Hematopoietic multipotent progenitor cell treated with erythropoietin and hydrocortisone succinate and interleukin-3 and kit ligand, for 6 days (in vitro differentiated cells): ENCODE data around the gene CBLB.

Experiments used
- DNase-seq: peaks from one replicate; pipeline ENCODE4 v3.0.0-alpha.2; 2015

The CBLB gene

GRCh38 chr3:105869861-105870755, 1.3 kb upstream of the CBLB start:
- peak; percentile 64 for DNase-seq

- DNase-seq: no peak
Observed at GRCh38 chr3:105869531-105869833, 670 bp upstream of the CBLB start.

GRCh38 chr3:105868431-105868741, 426 bp downstream of the CBLB start:
- DNase-seq: peak; percentile 43

- DNase-seq: peak; percentile 34
Observed at GRCh38 chr3:105867712-105868430, 941 bp downstream of the CBLB start.

GRCh38 chr3:105866656-105867653, 1.9 kb downstream of the CBLB start:
- peak; percentile 58 for DNase-seq

- no peak for DNase-seq
Observed at GRCh38 chr3:105865867-105866350, 2.9 kb downstream of the CBLB start.

- no peak for DNase-seq
Observed at GRCh38 chr3:105865016-105865623, 3.7 kb downstream of the CBLB start.

- DNase-seq: no peak
Observed at GRCh38 chr3:105864212-105864611, 4.6 kb downstream of the CBLB start.

GRCh38 chr3:105863608-105864007, 5.2 kb downstream of the CBLB start:
- DNase-seq: no peak

- peak; percentile 37 for DNase-seq
Observed at GRCh38 chr3:105862217-105862616, 6.6 kb downstream of the CBLB start.

- no peak for DNase-seq
Observed at GRCh38 chr3:105860641-105861040, 8.2 kb downstream of the CBLB start.

GRCh38 chr3:105858017-105858416, 10.8 kb downstream of the CBLB start:
- no peak for DNase-seq

- DNase-seq: no peak
Observed at GRCh38 chr3:105857601-105858000, 11.2 kb downstream of the CBLB start.

GRCh38 chr3:105856605-105857004, 12.2 kb downstream of the CBLB start:
- no peak for DNase-seq

- DNase-seq: no peak
Observed at GRCh38 chr3:105853801-105854432, 14.9 kb downstream of the CBLB start.

- no peak for DNase-seq
Observed at GRCh38 chr3:105851582-105851981, 17.2 kb downstream of the CBLB start.

- no peak for DNase-seq
Observed at GRCh38 chr3:105851176-105851575, 17.6 kb downstream of the CBLB start.

GRCh38 chr3:105850593-105850992, 18.2 kb downstream of the CBLB start:
- DNase-seq: no peak

GRCh38 chr3:105848821-105849220, 20.0 kb downstream of the CBLB start:
- DNase-seq: no peak

- no peak for DNase-seq
Observed at GRCh38 chr3:105847865-105848264, 20.9 kb downstream of the CBLB start.

GRCh38 chr3:105847452-105847851, 21.4 kb downstream of the CBLB start:
- DNase-seq: no peak

GRCh38 chr3:105846809-105847208, 22.0 kb downstream of the CBLB start:
- DNase-seq: no peak
